GM19452 (cell line): ENCODE data around the gene GPC1.

Experiments
- ATAC-seq: cut with Tn5 transposase; IDR thresholded peaks from one replicate; pipeline ENCODE4 v1.9.1; 2021; ENCODE audit not compliant: unreplicated experiment

The GPC1 gene

DNA sequence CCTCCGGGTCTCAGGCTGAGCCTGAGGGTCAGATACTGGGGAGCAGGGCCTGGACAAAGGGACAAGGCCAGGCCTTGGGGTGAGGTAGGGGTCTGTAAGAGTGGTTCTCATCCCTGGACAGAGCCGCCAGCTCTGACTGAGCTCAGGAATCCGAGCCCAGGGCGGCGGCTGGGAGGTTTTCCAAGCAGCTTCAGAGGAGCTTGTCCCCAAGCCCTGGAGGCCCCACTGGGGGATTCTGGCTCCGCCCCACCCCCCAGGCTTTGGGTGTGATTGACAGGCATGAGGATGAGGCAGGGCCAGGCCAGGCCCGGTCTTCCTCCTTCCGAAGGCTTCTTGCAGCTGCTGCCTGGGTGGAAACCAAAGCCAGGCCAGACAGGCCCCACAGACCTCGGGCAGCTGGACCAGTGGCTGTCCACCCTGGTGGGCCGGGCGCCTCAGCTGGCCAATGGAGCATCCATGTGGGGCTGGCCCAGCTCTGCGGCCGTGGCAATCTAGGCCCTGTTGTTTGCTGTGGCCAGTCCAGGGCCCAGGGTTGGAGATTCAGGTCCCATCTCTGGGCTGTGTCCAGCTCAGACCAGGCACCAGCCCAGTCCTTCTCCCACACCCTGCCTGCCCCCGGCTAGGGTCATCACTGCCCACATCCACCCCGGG, 23.1 kb upstream of the GPC1 start:
- ATAC-seq = no peak

DNA sequence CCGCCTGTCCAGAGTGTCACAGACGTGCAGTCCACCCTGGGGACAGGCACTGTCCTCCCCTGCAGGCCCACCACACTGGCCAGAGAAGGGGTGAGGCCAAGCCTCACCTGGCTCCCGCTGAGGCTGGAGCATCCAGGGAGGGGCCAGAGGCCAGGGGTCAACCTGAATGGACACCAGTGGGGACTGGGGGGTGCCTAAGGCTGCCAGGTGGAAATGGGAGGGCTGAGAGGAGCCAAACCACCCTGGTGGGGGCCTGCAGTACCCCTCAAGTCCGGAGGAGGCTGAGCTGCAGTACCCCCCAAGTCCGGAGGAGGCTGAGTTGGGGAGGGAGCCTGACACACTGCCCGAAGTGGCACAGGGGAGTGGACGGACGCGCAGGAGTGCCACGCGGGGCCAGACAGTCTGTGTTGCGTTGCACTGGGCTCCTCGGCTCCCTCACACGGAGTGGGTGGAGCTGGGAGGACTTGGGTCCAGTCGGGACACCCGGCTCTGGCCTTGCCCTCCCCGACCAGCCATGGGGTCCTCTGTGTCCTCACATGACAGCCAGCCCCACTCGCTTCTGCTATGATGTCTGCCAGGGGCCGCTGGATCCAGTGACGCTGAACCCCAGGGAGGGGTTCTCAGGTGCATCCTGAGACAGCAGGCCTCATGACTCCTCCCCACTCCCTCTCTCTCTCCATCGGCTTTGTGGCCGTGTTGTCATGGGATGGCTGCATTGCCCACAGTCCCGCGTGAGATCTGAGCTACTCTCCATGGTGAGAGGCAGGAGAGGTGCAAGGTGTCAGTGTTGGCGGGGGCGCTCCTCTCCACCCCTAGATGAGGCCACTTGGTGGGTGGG, 22.3 kb upstream of the GPC1 start:
- no peak for ATAC-seq

DNA sequence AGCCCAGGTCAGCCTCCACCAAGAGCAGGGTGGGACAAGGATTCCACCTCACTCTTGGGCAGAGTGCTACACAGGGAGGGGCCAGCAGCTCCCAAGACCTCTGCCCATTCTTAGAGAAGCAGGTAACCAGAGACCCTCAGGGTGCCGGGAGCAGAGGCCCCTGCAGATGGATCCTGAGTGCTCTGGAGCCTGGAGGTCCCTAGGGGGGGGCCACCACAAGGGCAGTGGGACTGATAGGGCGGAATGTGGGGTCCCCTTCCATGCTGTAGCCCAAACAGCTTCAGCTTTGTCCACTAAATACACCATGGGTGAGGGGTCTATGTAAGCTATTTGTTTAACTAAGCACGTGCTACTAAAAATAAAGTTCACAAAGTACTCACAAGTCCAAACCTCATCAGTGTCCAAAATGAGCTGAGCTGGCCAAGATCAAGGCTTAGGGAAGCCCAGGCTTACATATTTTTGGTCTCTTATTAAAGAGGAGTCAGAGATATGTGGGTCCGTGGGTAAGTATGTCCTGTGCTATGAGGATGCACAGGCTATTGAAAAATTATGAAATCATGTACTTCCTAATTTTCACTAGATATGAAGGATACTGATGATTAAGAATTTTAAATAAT, 21.5 kb upstream of the GPC1 start:
- ATAC-seq = no peak

DNA sequence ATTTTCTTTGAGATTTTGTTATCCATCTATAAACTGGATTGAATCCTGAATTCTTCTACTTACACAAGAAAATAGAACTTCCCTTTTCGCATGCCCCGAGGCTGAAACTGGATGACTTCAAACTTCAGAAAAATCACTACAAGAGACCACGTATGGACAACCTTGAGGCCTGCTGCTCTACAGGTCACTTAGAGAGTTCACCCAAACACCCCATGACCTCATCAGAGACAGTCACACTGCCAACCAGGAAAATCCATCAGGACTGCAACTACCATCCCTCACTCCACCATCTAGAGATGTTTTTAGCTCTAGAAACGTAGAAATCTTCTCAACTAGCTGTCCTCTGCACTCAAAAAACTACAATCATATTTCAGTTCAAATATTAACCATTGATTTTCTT, 18.6 kb upstream of the GPC1 start:
- ATAC-seq = no peak

DNA sequence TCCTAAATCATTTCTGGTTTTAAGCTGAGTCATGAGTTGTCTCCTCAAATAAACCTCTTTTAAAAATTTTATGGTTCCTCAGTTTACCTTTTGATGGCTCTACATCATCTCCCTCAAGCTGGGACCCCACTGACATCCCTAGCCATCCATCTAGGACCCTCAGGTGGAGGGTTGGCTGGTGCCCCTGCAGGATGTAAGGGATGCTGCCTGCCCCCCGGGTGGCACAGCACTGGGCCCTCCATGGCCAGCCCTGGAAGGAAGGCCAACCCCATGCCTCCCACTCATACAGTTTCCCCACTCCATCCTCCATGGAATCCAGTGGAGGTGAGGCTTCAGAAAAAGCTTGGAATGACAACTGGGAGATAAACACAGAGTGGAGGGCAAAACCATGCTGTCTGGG, 17.2 kb upstream of the GPC1 start:
- no peak for ATAC-seq

DNA sequence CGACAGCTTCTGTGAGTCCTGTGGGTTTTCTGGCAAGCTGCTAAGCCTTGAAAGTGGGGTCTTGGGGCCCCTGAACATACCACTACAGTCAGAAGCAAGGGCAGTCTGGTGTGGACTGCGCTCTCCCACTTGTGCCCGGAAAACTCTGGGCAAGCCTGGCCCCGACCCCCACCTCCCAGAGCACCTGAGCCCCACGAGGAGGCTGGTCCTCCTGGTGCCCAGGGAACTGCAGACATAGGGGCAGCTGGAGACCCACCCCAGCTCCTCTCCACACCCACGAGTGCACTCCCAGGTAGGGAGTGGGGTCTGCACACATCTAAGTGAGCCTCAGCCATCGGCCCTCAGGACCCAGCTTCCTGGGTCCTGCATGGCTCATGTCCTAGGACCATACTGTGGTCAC, 16.2 kb upstream of the GPC1 start:
- no peak for ATAC-seq

DNA sequence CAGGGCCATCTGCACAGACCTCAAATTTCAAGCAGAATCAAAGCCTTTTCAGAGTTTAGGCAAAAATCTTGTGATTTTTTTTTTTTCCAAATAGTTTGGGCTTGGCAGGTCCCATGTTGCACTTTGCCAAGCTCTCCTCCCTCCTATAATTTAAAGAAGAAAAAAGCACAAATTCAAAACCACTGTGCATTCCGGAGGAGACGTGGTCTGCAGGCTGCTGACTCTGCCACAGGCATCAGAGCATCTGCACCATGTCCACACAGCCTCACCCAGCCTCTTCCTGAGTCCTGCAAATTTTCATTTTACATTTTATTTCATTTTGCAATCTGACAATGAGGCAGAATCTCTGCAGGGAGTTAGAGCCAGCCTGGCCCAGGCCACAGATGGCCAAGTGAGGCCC, 15.7 kb upstream of the GPC1 start:
- ATAC-seq = no peak

DNA sequence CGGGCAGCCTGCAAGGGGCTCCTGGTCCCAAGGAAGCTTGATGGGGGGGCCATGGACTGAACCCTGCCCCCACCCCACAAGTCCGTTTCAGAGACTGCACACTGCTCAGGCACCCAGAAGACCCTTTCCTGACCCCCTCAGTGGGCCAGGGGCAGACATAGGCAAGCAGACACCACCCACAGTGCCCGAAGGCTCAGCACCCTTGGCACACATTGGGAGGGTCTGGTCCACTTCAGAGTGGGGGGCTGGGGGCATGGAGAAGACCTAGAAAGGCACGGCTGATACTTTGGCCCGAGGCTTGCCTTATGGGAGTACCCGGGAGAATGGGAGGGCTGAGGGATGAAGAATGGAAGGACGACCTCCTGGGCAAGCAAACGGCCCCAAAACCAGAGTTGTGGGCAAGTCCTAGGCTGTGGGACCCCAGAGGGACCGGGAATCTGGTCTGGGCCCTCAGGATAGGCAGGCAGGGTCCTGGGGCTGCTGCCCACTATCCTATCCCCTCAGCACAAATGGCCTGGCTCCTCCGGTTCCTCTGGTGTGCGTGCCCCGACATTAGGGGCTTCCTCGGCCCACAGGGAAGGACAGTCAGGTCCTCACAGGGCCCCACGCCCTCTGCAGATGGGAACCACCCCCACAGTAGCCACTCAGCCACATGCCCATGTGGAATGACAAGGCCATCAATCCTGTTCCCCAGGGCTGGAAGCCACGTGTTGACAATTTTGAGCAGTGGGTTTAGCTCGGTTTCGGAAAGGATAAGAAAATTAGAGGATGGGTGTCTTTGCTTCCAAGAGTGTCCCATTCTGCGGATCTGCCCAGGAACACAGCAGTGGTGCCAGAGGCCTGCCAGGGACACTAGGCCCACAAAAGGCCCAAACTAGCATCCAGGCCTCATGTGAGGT, 15.0 kb upstream of the GPC1 start:
- ATAC-seq = no peak

DNA sequence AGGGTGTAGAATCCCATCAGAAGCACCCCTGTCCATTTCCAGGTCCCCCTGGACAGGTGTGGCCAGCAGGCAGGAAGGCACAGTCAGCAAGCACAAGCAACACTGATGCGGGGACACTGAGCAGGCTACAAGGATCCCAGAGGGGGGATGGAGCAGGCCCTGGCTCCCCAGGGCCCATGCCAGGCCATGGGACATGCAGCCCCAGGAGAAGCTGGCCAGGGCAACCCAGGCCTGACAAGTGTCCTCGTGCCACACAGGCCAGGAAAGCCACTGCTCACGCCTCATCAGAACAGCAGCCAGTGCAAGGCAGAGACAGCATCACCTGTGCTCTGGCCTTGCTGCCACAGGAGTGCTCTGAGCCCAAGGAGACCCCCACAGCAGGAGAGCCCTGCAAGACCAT, 14.1 kb upstream of the GPC1 start:
- ATAC-seq = no peak

DNA sequence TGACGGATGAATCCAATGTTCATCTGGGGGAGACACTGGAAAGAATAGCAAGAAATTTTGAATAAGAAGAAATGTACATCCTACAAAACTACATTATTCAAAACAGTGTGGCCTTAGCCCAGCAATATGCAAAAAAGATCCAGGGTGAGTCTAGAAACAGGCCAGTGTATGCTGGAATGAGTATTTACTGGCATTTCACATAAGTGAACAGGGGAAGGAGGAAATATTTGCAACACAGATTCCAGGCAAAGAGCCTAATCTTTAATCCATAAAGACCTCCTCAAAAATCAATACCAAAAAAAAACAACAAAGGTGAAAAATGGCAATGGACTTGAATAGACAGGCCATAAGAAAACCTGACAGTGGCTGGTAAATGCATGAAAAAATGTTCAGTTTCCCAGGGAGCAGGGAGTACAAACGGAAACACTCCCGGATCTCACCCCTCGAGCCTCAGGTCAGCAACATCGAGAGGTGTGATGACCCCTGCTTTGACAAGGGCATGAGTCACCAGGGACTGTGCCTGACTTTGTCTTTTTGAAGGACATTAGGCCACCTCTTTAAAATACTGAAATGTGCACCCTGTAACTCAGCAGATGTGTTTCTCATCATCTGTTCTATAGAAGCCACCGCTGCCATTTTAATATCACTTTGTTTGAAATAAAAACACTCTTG, 12.7 kb upstream of the GPC1 start:
- no peak for ATAC-seq

DNA sequence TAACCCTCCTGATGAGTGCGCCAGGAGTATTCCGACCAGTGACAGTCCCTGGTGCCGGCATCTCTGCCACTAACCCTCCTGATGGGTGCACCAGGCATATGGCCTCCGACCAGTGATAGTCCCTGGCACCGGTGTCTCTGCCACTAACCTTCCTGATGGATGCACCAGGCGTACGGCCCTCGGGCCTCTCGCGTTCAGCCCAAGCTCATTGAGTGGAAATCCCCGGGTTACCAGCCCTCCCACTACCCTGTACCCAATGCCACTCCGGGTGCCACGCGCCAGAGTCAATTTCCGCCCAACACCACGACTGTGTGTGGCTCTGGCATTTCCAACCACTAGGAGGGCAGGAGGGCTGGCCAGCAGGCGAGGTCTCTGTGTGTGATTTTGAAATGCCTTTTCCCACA, 11.7 kb upstream of the GPC1 start:
- ATAC-seq = no peak

DNA sequence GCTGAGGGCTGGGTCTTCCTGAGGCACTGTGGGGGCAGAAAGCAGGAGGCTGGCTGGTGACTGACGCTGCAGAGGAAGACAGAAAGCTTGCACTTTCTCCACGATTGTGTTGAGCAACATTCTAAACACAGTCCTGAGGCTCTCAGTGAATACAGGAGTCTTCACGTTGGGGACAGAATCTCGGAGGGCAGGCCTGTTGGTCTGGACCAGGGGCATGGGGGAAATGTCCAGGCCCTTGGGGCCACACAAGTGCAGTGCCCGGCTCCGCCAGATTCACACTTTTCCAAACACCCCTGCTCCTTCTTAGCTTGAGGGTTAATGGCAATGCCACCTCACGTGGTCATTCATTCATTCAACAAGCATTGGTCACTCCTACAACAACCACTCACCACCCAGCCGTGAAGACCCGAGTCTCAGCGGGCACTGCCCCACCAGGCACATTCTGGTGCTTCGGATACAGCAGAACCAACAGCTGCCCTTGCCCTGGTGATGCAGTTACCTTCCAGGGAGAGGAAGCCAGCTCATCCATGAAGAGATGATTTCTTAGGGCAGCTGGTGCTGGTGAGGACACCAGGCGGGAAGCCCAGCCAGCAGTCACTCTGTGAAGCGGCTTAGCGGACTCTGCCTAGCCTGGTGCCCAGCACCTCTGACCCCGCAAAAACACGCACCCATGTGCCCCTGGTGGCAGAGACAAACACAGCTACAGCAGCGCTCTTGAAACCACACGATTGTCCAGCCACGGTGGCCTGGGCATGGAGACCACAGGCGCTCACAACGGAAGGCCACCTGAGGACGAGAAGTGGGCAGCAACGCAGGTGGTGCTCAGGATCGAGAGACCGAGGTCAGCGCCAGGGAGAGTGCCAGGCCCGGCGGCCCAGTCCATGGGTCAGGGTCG, 10.9 kb upstream of the GPC1 start:
- no peak for ATAC-seq

DNA sequence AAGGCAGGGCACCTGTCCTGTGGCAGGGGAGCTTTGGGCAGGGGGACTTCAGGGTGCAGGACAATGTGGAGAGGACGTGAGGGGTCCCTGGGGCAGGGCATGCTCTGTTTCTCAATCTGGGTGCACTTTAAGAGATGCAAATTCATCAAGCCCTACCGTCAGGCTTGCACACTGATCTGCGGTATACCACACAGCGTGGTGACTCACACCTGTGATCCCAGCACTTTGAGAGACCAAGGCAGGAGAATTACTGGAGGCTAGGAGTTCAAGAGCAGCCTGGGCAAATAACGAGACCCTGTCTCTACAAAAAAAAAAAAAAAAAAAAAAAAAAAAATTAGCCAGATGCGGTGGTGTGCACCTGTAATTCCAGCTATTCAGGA, 10.2 kb upstream of the GPC1 start:
- no peak for ATAC-seq

DNA sequence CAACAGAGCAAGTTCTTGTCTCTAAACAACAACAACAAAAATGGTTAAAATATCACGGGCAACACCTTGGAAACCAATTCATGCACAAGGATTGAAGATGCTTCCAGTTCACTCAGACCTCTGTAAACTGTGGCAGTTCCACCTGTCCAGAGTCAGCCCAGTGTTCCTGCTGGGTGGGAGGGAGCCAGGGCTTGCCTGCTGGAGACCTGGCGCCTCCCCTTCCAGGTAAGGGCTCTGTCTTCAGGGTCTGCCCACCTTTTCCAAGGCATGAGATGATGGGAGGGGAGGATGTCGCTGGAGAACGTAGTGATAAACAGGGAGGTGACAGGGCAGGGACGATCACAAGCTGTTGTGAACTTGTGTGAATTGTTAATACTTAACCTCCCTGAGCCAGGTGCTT, 9.8 kb upstream of the GPC1 start:
- ATAC-seq = no peak

DNA sequence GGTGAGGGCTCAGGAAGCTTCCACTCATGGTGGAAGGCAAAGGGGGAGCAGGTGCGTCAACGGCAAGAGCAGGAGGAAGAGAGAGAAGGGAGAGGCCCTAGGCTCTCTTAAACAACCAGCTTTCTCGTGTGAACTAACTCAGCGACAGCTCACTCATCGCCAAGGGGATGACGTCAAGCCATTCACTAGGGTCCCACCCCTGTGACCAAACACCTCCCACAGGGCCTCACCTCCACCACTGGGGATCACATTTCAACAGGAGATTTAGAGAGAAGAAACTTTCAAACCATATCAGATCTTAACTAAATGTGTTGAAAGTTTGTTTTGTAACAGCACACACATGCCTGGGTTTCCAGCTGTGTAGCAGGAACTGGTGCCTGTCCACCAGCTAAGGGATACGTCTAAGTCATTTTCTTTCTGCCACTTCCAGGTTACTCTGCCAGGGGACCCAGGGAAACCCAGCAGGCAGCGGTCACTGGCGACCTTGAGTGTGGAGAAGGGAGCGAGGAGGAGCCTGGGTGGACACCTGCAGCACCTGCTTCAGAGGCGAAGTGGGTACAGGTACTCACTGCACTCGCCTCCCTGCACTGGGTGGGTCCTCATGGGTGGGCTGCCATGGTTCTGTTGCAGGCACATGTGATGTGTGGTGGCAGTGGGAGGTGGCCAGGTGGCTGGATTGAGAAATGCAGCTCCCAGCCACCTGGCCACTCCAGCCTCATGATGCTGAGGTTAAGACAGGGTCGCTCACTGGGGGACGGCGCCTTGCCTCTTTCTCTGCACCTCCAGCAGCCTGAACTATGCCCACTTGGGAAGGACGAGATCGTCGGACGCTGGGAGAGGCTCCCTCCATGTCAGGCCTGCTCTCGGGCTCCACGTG, 8.4 kb upstream of the GPC1 start:
- no peak for ATAC-seq

DNA sequence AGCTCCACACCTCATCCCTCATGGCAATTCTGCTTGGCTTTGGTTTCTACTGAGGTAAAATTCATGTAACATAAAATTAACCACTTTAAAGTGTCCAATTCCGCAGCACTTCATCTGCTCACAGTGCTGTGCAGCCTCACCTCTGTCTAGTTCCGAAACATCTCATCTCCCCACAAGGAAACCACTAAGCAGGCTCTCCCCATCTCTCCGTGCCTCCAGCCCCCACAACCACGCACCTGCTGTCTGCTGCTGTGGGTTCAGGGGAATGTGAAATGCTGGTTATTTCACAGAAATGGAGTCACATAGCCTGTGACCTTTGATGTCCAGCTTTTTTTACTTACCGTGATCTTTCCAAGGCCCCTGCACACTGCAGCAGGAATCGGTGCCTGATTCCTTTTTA, 7.7 kb upstream of the GPC1 start:
- ATAC-seq = no peak

DNA sequence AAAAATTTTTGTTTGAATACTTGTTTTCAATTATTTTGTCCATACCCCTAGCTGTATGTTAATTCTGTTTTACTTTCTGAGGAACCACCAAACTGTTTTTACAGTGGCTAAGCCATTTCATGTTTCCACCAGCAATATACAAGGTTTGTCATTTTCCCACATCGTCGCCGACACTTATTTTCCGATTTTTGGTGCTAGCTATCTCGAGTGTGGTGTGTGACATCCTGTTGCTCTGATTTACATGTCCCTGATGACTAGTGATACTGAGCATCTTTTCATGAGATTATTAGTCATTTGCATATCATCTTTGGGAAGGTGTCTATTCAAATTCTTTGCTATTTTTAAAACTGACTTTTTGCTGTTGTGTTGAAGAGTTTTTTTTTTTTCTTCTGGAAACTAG, 7.2 kb upstream of the GPC1 start:
- no peak for ATAC-seq

DNA sequence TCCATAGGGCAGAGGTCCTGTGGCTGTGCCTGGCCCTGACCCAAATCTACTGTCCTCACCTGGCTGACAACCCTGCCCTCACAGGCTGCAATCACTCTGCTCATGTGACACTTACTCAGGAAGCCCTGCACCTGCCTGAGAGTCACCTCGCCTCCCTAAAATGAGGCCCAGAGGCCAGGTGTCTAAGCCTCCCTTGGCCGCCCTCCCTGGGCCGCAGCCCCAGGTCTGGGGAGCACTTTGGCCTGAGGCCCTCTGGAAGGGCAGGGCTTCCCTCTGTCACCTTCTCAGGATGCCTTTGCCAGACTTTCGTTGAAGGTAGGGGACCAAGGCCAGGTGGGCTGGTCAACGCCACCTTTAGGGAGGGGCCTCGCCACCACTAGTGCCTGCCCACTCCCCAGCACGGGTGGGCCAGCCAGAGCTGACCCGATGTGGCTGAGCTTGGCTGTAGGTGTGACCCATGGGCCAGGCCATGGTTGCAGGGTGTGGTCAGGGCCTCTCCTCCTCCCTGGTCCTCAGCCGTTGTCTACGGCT, 6.1 kb upstream of the GPC1 start:
- ATAC-seq = no peak
